HG03064 (cell line): ENCODE measurements around the gene TIGD1.
A peak's percentile ranks its signal among the peaks of the same experiment; 100 is the strongest.

Source experiments
- ATAC-seq: cut with Tn5 transposase; IDR thresholded peaks from one replicate; pipeline ENCODE4 v1.9.1; 2021; ENCODE audit warnings: low read depth; ENCODE audit not compliant: unreplicated experiment

The TIGD1 gene

GRCh38 chr2:232550354-232551249 lies at the start of gene TIGD1, which contains the start of gene EIF4E2:
Gene TIGD1 (minus strand): TSS chr2:232550557. CDS start chr2:232549882, 675 bp downstream.
Gene EIF4E2 (plus strand): TSS chr2:232550689. CDS start chr2:232550725, 36 bp downstream.
- ATAC-seq, result peak; percentile 90

GRCh38 chr2:232598293-232598692 lies 47.9 kb upstream of the TIGD1 start:
- no peak for ATAC-seq

GRCh38 chr2:232597362-232598079 lies 47.2 kb upstream of the TIGD1 start:
- ATAC-seq, result no peak

GRCh38 chr2:232593982-232594381 lies 43.6 kb upstream of the TIGD1 start:
- ATAC-seq, result no peak

- ATAC-seq, result no peak
Observed at GRCh38 chr2:232592772-232593395, 42.5 kb upstream of the TIGD1 start.

GRCh38 chr2:232588680-232589585 lies 38.6 kb upstream of the TIGD1 start:
- ATAC-seq, result no peak

- no peak for ATAC-seq
Observed at GRCh38 chr2:232588031-232588430, 37.7 kb upstream of the TIGD1 start.

- ATAC-seq, result no peak
Observed at GRCh38 chr2:232587512-232587911, 37.2 kb upstream of the TIGD1 start.

GRCh38 chr2:232586943-232587505 lies 36.7 kb upstream of the TIGD1 start:
- no peak for ATAC-seq

GRCh38 chr2:232584238-232584637 lies 33.9 kb upstream of the TIGD1 start:
- no peak for ATAC-seq

- no peak for ATAC-seq
Observed at GRCh38 chr2:232581725-232582124, 31.4 kb upstream of the TIGD1 start.

GRCh38 chr2:232580648-232580981 lies 30.3 kb upstream of the TIGD1 start:
- ATAC-seq, result no peak

GRCh38 chr2:232578626-232579025 lies 28.3 kb upstream of the TIGD1 start:
- ATAC-seq, result no peak

- no peak for ATAC-seq
Observed at GRCh38 chr2:232577841-232578240, 27.5 kb upstream of the TIGD1 start.

GRCh38 chr2:232576995-232577394 lies 26.6 kb upstream of the TIGD1 start:
- ATAC-seq, result no peak

GRCh38 chr2:232575404-232575746 lies 25.0 kb upstream of the TIGD1 start:
- no peak for ATAC-seq

- ATAC-seq, result no peak
Observed at GRCh38 chr2:232574674-232575403, 24.5 kb upstream of the TIGD1 start.

GRCh38 chr2:232573771-232574435 lies 23.5 kb upstream of the TIGD1 start:
- no peak for ATAC-seq

GRCh38 chr2:232573042-232573441 lies 22.7 kb upstream of the TIGD1 start:
- ATAC-seq, result no peak
